Head of caudate nucleus (tissue), 42 donors: ENCODE results near the gene ABCA2.

Source experiments
- DNase-seq, 42 donors: peaks; one replicate each; pipeline versions ENCODE4 v3.0.0 to v3.0.0-alpha.2; 2020 to 2021; ENCODE audit warnings: mixed read lengths in 7 of 42
- intact Hi-C: fragments of 100-400 bp; cut with DNase I; formaldehyde crosslinking; loops from one replicate; pipeline ENCODE4 v1.15.0; 2022

ABCA2 gene

GRCh38 chr9:137021568-137021978 lies 6.5 kb downstream of the ABCA2 start:
- intact Hi-C loops: no loop called here

GRCh38 chr9:137020771-137021567 lies 7.1 kb downstream of the ABCA2 start:
- intact Hi-C loops: no loop called here
- no peak for DNase-seq

More at GRCh38 chr9:137021568-137021978, 6.5 kb downstream of the ABCA2 start:
- no peak for DNase-seq

GRCh38 chr9:137019891-137020683 lies 8.0 kb downstream of the ABCA2 start:
- DNase-seq: no peak
- intact Hi-C loops: no loop called here

- intact Hi-C loops: no loop called here
- DNase-seq: no peak
These were observed 9.1 kb downstream of the ABCA2 start for GRCh38 chr9:137018761-137019559.

GRCh38 chr9:137017791-137018497 lies 10.1 kb downstream of the ABCA2 start:
- no peak for DNase-seq
- intact Hi-C loops: no loop called here

GRCh38 chr9:137017071-137017470 lies 11.0 kb downstream of the ABCA2 start:
- intact Hi-C loops: no loop called here
- no peak for DNase-seq

- intact Hi-C loops: no loop called here
- no peak for DNase-seq
These were observed 11.6 kb downstream of the ABCA2 start for GRCh38 chr9:137016436-137016835.

- no peak for DNase-seq
- intact Hi-C loops: no loop called here
These were observed 12.1 kb downstream of the ABCA2 start for GRCh38 chr9:137015976-137016375.

GRCh38 chr9:137015540-137015930 lies 12.5 kb downstream of the ABCA2 start:
- DNase-seq: no peak
- intact Hi-C loops: no loop called here

GRCh38 chr9:137014776-137015539 lies 13.1 kb downstream of the ABCA2 start:
- intact Hi-C loops: no loop called here

GRCh38 chr9:137014166-137014565 lies 13.9 kb downstream of the ABCA2 start:
- intact Hi-C loops: no loop called here
- DNase-seq: no peak

More at GRCh38 chr9:137014776-137015539, 13.1 kb downstream of the ABCA2 start:
- DNase-seq: no peak

- intact Hi-C loops: no loop called here
These were observed 14.5 kb downstream of the ABCA2 start for GRCh38 chr9:137013571-137013940.

GRCh38 chr9:137012694-137013570 lies 15.1 kb downstream of the ABCA2 start:
- intact Hi-C loops: no loop called here
- DNase-seq: peak in 8 of 42 donors; percentile 43 to 70 (median 56)

More at GRCh38 chr9:137013571-137013940, 14.5 kb downstream of the ABCA2 start:
- no peak for DNase-seq

GRCh38 chr9:137011907-137012675 lies 15.9 kb downstream of the ABCA2 start:
- DNase-seq: no peak
- intact Hi-C loops: no loop called here

- intact Hi-C loops: no loop called here
- DNase-seq: no peak
These were observed 16.9 kb downstream of the ABCA2 start for GRCh38 chr9:137011156-137011555.

- DNase-seq: no peak
- intact Hi-C loops: no loop called here
These were observed 17.9 kb downstream of the ABCA2 start for GRCh38 chr9:137009938-137010732.
